Tibial nerve (tissue), 4 donors: ENCODE results near the gene DGCR6L. TPM values are rescaled to one million over a fixed set of nuclear protein-coding genes. Genes with fewer than 3 reads are reported as not detected.

ENCODE experiments used
- DNase-seq, 2 donors: peaks; one replicate each; pipeline ENCODE4 v3.0.0-alpha.2; 2019; ENCODE audit warnings: low spot score in 2 of 2
- H3K27ac ChIP-seq, 4 donors: fragments of 200-600 bp; sonication (generic) in 3 of 4; one replicate each; pipeline ENCODE4 v1.5.1; 2017 to 2019; ENCODE audit warnings: mild to moderate bottlenecking in 1 of 4
- H3K27me3 ChIP-seq, 2 donors: fragments of 200-600 bp; sonication (generic) in 1 of 2; one replicate each; pipeline versions ENCODE4 v1.5.1 to v1.6.0; 2017 to 2019
- H3K36me3 ChIP-seq, 3 donors: fragments of 200-600 bp; sonication (generic); one replicate each; pipeline ENCODE4 v1.5.1; 2018 to 2019
- H3K4me1 ChIP-seq, 4 donors: fragments of 200-600 bp; sonication (generic) in 3 of 4; one replicate each; pipeline ENCODE4 v1.5.1; 2017 to 2019
- H3K4me3 ChIP-seq, 4 donors: fragments of 200-600 bp; sonication (generic) in 3 of 4; one replicate each; pipeline ENCODE4 v1.5.1; 2017 to 2019; ENCODE audit warnings: mild to moderate bottlenecking in 1 of 4, moderate library complexity in 1 of 4
- H3K9me3 ChIP-seq, 4 donors: fragments of 200-600 bp; sonication (generic) in 3 of 4; one replicate each; pipeline ENCODE4 v1.5.1; 2017 to 2019
- CTCF ChIP-seq, 5 experiments: fragments of 200-600 bp in 3 of 5; fragments of 450-650 bp in 2 of 5; sonication (generic) in 3 of 5; IDR thresholded peaks; one replicate each; pipeline ENCODE4 v1.5.1; 2016 to 2019; ENCODE audit warnings: antibody characterized with exemption in 5 of 5, mild to moderate bottlenecking in 3 of 5, moderate library complexity in 2 of 5
- EP300 ChIP-seq, 2 donors: sonication (generic); formaldehyde crosslinking; IDR thresholded peaks; one replicate each; pipeline ENCODE4 v1.6.1; 2017; ENCODE audit warnings: antibody characterized with exemption in 2 of 2, mild to moderate bottlenecking in 1 of 2
- POLR2A ChIP-seq, 2 donors: fragments of 450-650 bp; IDR thresholded peaks; one replicate each; pipeline ENCODE4 v1.6.1; 2017; ENCODE audit warnings: antibody characterized with exemption in 2 of 2, mild to moderate bottlenecking in 2 of 2, moderate library complexity in 2 of 2
- WGBS, 2 donors: methylation state at CpG; one replicate each; pipeline ENCODE4 v1.1.5; 2018; 5-methylcytosine and 5-hydroxymethylcytosine counted together
- total RNA-seq, 4 donors: library from RNA; depleted of rRNA; stranded (reverse); fragments of >200 nt; gene quantifications; one replicate each; pipeline ENCODE4 v1.1.0, GENCODE V29; 2016

DGCR6L gene
- total RNA-seq, 4 donors from 2014 or later, result 57.6 to 87.9 (median 66.8) TPM

GRCh38 chr22:20299746-20300136 lies 20.1 kb downstream of the DGCR6L start:
- peak overlapping the region in 3 of 4 donors; percentile 28 to 57 (median 56) for H3K4me3 ChIP-seq
- 0 to 2% methylated on average over 8 to 19 of the region's 52 CpGs for WGBS, 2 donors
- H3K9me3 ChIP-seq, result no peaks in the 10 kb centered on the region
- H3K36me3 ChIP-seq, result no peaks in the 10 kb centered on the region
- H3K4me1 ChIP-seq, result peaks cover 0 to 19% (median 3%) of the 10 kb centered on the region in 4 donors
- TF ChIP-seq POLR2A (IDR thresholded peaks at IDR 0.05) (no peak), EP300 (IDR thresholded peaks at IDR 0.05) (no peak), CTCF (IDR thresholded peaks at IDR 0.05) (no peak)
- peaks cover 0 to 34% of the 10 kb centered on the region in 2 donors for H3K27me3 ChIP-seq
- no peak overlapping the region for H3K27ac ChIP-seq
- no peak for DNase-seq

- Histone ChIP-seq H3K27me3 (peaks cover 0 to 34% of the 10 kb centered on the region in 2 donors), H3K4me1 (peaks cover 0 to 19% (median 3%) of the 10 kb centered on the region in 4 donors), H3K4me3 (peak overlapping the region; percentile 3 to 57 (median 42)), H3K9me3 (no peaks in the 10 kb centered on the region), H3K36me3 (no peaks in the 10 kb centered on the region), H3K27ac (no peak overlapping the region)
- WGBS, 2 donors, result 3 to 4% methylated on average over 43 to 51 of the region's 90 CpGs
- TF ChIP-seq CTCF (IDR thresholded peaks at IDR 0.05) (no peak), POLR2A (IDR thresholded peaks at IDR 0.05) (no peak), EP300 (IDR thresholded peaks at IDR 0.05) (no peak)
- DNase-seq, result peak; percentile 56
Observed at GRCh38 chr22:20298803-20299745, 20.8 kb downstream of the DGCR6L start.

- no peak overlapping the region for H3K27ac ChIP-seq
- no peak for TF ChIP-seq POLR2A (IDR thresholded peaks at IDR 0.05)
- no peak for TF ChIP-seq CTCF (IDR thresholded peaks at IDR 0.05)
- no peak for TF ChIP-seq EP300 (IDR thresholded peaks at IDR 0.05)
- H3K9me3 ChIP-seq, result no peaks in the 10 kb centered on the region
- peak overlapping the region in 3 of 4 donors; percentile 3 to 57 (median 56) for H3K4me3 ChIP-seq
- no peaks in the 10 kb centered on the region for H3K36me3 ChIP-seq
- no peak for DNase-seq
- peaks cover 0 to 19% (median 3%) of the 10 kb centered on the region in 4 donors for H3K4me1 ChIP-seq
- 41 to 50% methylated on average over 24 to 25 of the region's 25 CpGs for WGBS, 2 donors
- peaks cover 0 to 34% of the 10 kb centered on the region in 2 donors for H3K27me3 ChIP-seq
Observed at GRCh38 chr22:20298110-20298802, 21.6 kb downstream of the DGCR6L start.

GRCh38 chr22:20297414-20298109 lies 22.3 kb downstream of the DGCR6L start:
- Histone ChIP-seq H3K27ac (no peak overlapping the region), H3K4me1 (peaks cover 0 to 19% (median 3%) of the 10 kb centered on the region in 4 donors), H3K4me3 (no peak overlapping the region), H3K36me3 (no peaks in the 10 kb centered on the region), H3K9me3 (no peaks in the 10 kb centered on the region), H3K27me3 (peaks cover 0 to 28% of the 10 kb centered on the region in 2 donors)
- DNase-seq, result no peak
- TF ChIP-seq POLR2A (IDR thresholded peaks at IDR 0.05) (no peak), EP300 (IDR thresholded peaks at IDR 0.05) (no peak), CTCF (IDR thresholded peaks at IDR 0.05) (no peak)
- WGBS, 2 donors, result 49 to 59% methylated on average over 9 of the region's 9 CpGs
